Epidermal melanocyte (primary cell): ENCODE results near the gene UFSP2.

Experiments
- DNase-seq: peaks from one replicate; pipeline ENCODE4 v3.0.0; 2011; ENCODE audit warnings: low spot score; ENCODE audit not compliant: insufficient read length

The UFSP2 gene

GRCh38 chr4:185352741-185353140 lies 73.0 kb downstream of the UFSP2 start:
- no peak for DNase-seq

- DNase-seq = no peak
Measured at GRCh38 chr4:185352202-185352601, 73.6 kb downstream of the UFSP2 start.

GRCh38 chr4:185351691-185352090 lies 74.1 kb downstream of the UFSP2 start:
- no peak for DNase-seq
